GM10266 (cell line): ENCODE data around the gene LRRFIP1.

Experiments used
- DNase-seq: peaks from one replicate; pipeline ENCODE4 v3.0.0; 2012; ENCODE audit errors: extremely low spot score
- CTCF ChIP-seq: IDR thresholded peaks from 2 replicates; pipeline ENCODE4 v1.5.1; 2012; ENCODE audit warnings: mild to moderate bottlenecking, low read depth; ENCODE audit not compliant: control insufficient read depth, insufficient read depth; ENCODE audit errors: missing control alignments

The LRRFIP1 gene

DNA sequence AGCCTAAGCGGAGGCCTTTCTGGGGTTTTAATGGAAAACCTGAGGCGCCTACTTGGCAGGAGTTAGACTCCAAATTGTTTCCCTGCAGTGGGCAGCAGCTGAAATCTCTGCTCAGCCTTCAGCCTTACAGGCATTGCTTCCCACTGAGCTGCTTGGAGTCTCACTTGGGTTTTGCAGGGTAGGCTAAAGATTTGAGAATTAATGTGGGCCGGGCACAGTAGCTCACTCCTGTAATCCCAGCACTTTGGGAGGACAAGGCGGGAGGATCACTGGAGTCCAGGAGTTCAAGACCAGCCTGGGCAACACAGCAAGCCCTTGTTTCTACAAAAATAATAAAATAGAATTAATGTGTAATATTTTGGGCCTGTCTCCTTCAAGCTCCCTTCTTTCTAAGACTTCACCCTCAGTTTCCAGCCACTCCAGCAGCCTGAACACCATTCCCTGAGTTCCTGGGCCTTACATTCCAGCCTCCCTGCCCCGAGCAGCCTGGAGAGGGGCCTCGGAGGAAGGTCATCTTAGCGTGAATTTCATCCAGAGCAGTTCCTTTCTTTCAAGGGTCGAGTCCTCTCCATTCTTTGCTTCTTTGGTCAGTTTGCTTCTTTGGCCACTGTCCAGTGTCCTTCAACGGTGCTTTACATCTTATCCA lies 27.8 kb upstream of the LRRFIP1 start:
- no peak for DNase-seq
- TF ChIP-seq CTCF = no peak

- no peak for TF ChIP-seq CTCF
- no peak for DNase-seq
Measured at GRCh38 chr2:237600205-237600846, 27.1 kb upstream of the LRRFIP1 start.

DNA sequence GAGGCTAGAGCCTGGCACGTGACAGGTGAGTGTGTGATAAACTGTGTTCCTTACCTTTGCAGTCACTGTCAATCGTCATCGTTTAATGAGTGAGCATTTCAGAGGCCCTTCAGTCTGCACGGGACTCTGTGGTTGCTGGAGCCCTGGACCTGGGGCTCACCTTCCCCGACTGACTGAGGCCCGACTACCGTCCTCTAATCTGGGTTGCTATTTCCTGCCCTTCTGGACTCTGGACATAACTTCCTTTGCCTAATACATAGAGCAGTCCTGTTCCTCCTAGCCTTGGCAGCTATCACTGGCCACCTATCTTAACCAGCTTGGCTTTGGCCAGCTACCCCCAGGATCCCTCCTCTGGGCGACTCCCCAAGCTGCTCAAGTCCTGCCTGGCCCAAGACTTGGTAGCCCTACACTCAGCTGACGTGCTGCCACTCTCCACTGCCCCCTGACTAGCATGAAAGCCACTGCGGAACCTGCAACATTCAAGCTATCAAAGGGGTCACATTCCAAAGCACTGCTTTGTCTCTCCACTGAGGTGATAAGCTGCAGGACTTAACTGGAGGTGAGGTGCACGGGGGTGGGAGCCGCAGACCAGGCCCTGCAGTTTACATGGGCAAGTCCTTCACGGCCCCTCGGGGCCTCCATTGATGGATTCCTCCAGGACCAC lies 25.8 kb upstream of the LRRFIP1 start:
- no peak for DNase-seq
- TF ChIP-seq CTCF = no peak

DNA sequence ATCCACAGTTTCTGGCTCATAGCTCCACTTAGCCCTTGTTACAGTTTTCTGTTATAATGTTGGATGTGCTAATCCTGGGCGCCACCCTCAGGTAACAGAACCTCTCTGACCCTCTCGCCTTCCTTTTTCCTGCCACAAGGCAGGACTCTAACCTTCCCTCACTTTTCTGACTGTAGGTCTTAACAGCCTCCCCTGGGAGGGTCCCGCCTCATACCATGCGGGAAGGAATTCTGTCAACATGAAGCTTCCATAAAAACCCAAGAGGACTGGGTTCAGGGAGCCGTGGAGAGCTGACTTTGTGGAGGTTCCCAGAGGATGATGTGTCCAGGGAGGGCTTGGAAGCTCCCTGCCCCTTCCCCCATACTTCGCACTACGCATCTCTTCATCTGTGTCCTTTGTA lies 25.0 kb upstream of the LRRFIP1 start:
- no peak for DNase-seq
- TF ChIP-seq CTCF = no peak

- DNase-seq = no peak
- no peak for TF ChIP-seq CTCF
Measured at GRCh38 chr2:237603049-237603717, 24.2 kb upstream of the LRRFIP1 start.

- no peak for DNase-seq
Measured at GRCh38 chr2:237603718-237604362, 23.5 kb upstream of the LRRFIP1 start.

More at GRCh38 chr2:237603718-237604362, 23.5 kb upstream of the LRRFIP1 start:
- no peak for TF ChIP-seq CTCF
